Measurements from ENCODE around the gene PPP2R3B.
"Not testable (repeated sequence)": the region's sequence is repeated elsewhere in the genome, so short reads cannot be mapped to it uniquely, and the experiment has no call there.

PPP2R3B gene

GRCh38 chrX:353566-354535 lies 32.9 kb downstream of the PPP2R3B start:
- H3K4me1 ChIP-seq (ENCODE audit: control insufficient read depth, insufficient read depth, low read length), result no peaks in the 10 kb centered on the region
- no peaks in the 10 kb centered on the region for H3K27me3 ChIP-seq (ENCODE audit: control insufficient read depth, insufficient read depth, low read length)
- no peak overlapping the region for H3K4me3 ChIP-seq (ENCODE audit: low read length)
- H3K36me3 ChIP-seq (ENCODE audit: control insufficient read depth, insufficient read depth, low read length), result no peaks in the 10 kb centered on the region
- H3K9me3 ChIP-seq (ENCODE audit: control insufficient read depth, low read length), result no peaks in the 10 kb centered on the region
- H3K9ac ChIP-seq (ENCODE audit: low read length), result no peak overlapping the region

- Histone ChIP-seq H3K9ac (ENCODE audit: low read length) (no peak overlapping the region), H3K36me3 (ENCODE audit: control insufficient read depth, insufficient read depth, low read length) (no peaks in the 10 kb centered on the region), H3K4me3 (ENCODE audit: low read length) (no peak overlapping the region), H3K4me1 (ENCODE audit: control insufficient read depth, insufficient read depth, low read length) (no peaks in the 10 kb centered on the region), H3K9me3 (ENCODE audit: control insufficient read depth, low read length) (no peaks in the 10 kb centered on the region), H3K27me3 (ENCODE audit: control insufficient read depth, insufficient read depth, low read length) (no peaks in the 10 kb centered on the region)
These were observed 34.0 kb downstream of the PPP2R3B start for GRCh38 chrX:352582-353314.

- no peaks in the 10 kb centered on the region for H3K27me3 ChIP-seq (ENCODE audit: control insufficient read depth, insufficient read depth, low read length)
- H3K9ac ChIP-seq (ENCODE audit: low read length), result no peak overlapping the region
- H3K36me3 ChIP-seq (ENCODE audit: control insufficient read depth, insufficient read depth, low read length), result no peaks in the 10 kb centered on the region
- H3K4me3 ChIP-seq (ENCODE audit: low read length), result no peak overlapping the region
- no peaks in the 10 kb centered on the region for H3K9me3 ChIP-seq (ENCODE audit: control insufficient read depth, low read length)
- H3K4me1 ChIP-seq (ENCODE audit: control insufficient read depth, insufficient read depth, low read length), result no peaks in the 10 kb centered on the region
These were observed 34.5 kb downstream of the PPP2R3B start for GRCh38 chrX:352181-352580.

- no peaks in the 10 kb centered on the region for H3K27me3 ChIP-seq (ENCODE audit: control insufficient read depth, insufficient read depth, low read length)
- no peak overlapping the region for H3K9ac ChIP-seq (ENCODE audit: low read length)
- H3K4me1 ChIP-seq (ENCODE audit: control insufficient read depth, insufficient read depth, low read length), result no peaks in the 10 kb centered on the region
- H3K9me3 ChIP-seq (ENCODE audit: control insufficient read depth, low read length), result no peaks in the 10 kb centered on the region
- no peaks in the 10 kb centered on the region for H3K36me3 ChIP-seq (ENCODE audit: control insufficient read depth, insufficient read depth, low read length)
- H3K4me3 ChIP-seq (ENCODE audit: low read length), result no peak overlapping the region
These were observed 35.0 kb downstream of the PPP2R3B start for GRCh38 chrX:351736-352135.

GRCh38 chrX:351324-351641 lies 35.4 kb downstream of the PPP2R3B start:
- not testable (repeated sequence) for H3K9me3 ChIP-seq (ENCODE audit: control insufficient read depth, low read length); H3K9ac ChIP-seq (ENCODE audit: low read length); H3K27me3 ChIP-seq (ENCODE audit: control insufficient read depth, insufficient read depth, low read length)

GRCh38 chrX:350534-351323 lies 36.0 kb downstream of the PPP2R3B start:
- Histone ChIP-seq H3K9ac (ENCODE audit: low read length) (no peak overlapping the region), H3K27me3 (ENCODE audit: control insufficient read depth, insufficient read depth, low read length) (no peaks in the 10 kb centered on the region), H3K4me1 (ENCODE audit: control insufficient read depth, insufficient read depth, low read length) (no peaks in the 10 kb centered on the region), H3K36me3 (ENCODE audit: control insufficient read depth, insufficient read depth, low read length) (no peaks in the 10 kb centered on the region), H3K9me3 (ENCODE audit: control insufficient read depth, low read length) (no peaks in the 10 kb centered on the region), H3K4me3 (ENCODE audit: low read length) (no peak overlapping the region)

More at GRCh38 chrX:351324-351641, 35.4 kb downstream of the PPP2R3B start:
- H3K4me3 ChIP-seq (ENCODE audit: low read length); H3K36me3 ChIP-seq (ENCODE audit: control insufficient read depth, insufficient read depth, low read length); H3K4me1 ChIP-seq (ENCODE audit: control insufficient read depth, insufficient read depth, low read length): not testable (repeated sequence)

- Histone ChIP-seq H3K36me3 (ENCODE audit: control insufficient read depth, insufficient read depth, low read length) (no peaks in the 10 kb centered on the region), H3K9ac (ENCODE audit: low read length) (no peak overlapping the region), H3K9me3 (ENCODE audit: control insufficient read depth, low read length) (no peaks in the 10 kb centered on the region), H3K4me1 (ENCODE audit: control insufficient read depth, insufficient read depth, low read length) (no peaks in the 10 kb centered on the region), H3K27me3 (ENCODE audit: control insufficient read depth, insufficient read depth, low read length) (no peaks in the 10 kb centered on the region), H3K4me3 (ENCODE audit: low read length) (no peak overlapping the region)
These were observed 36.6 kb downstream of the PPP2R3B start for GRCh38 chrX:350148-350533.

- Histone ChIP-seq H3K9me3 (ENCODE audit: control insufficient read depth, low read length) (no peaks in the 10 kb centered on the region), H3K9ac (ENCODE audit: low read length) (no peak overlapping the region), H3K4me3 (ENCODE audit: low read length) (no peak overlapping the region), H3K4me1 (ENCODE audit: control insufficient read depth, insufficient read depth, low read length) (no peaks in the 10 kb centered on the region), H3K36me3 (ENCODE audit: control insufficient read depth, insufficient read depth, low read length) (no peaks in the 10 kb centered on the region), H3K27me3 (ENCODE audit: control insufficient read depth, insufficient read depth, low read length) (no peaks in the 10 kb centered on the region)
These were observed 37.0 kb downstream of the PPP2R3B start for GRCh38 chrX:349702-350101.

GRCh38 chrX:349196-349595 lies 37.5 kb downstream of the PPP2R3B start:
- no peaks in the 10 kb centered on the region for H3K9me3 ChIP-seq (ENCODE audit: control insufficient read depth, low read length)
- no peak overlapping the region for H3K4me3 ChIP-seq (ENCODE audit: low read length)
- H3K27me3 ChIP-seq (ENCODE audit: control insufficient read depth, insufficient read depth, low read length), result no peaks in the 10 kb centered on the region
- no peaks in the 10 kb centered on the region for H3K4me1 ChIP-seq (ENCODE audit: control insufficient read depth, insufficient read depth, low read length)
- H3K9ac ChIP-seq (ENCODE audit: low read length), result no peak overlapping the region
- no peaks in the 10 kb centered on the region for H3K36me3 ChIP-seq (ENCODE audit: control insufficient read depth, insufficient read depth, low read length)

- Histone ChIP-seq H3K4me3 (ENCODE audit: low read length) (no peak overlapping the region), H3K27me3 (ENCODE audit: control insufficient read depth, insufficient read depth, low read length) (no peaks in the 10 kb centered on the region), H3K36me3 (ENCODE audit: control insufficient read depth, insufficient read depth, low read length) (no peaks in the 10 kb centered on the region), H3K9me3 (ENCODE audit: control insufficient read depth, low read length) (no peaks in the 10 kb centered on the region), H3K4me1 (ENCODE audit: control insufficient read depth, insufficient read depth, low read length) (no peaks in the 10 kb centered on the region), H3K9ac (ENCODE audit: low read length) (no peak overlapping the region)
These were observed 38.1 kb downstream of the PPP2R3B start for GRCh38 chrX:348461-349117.

- no peak overlapping the region for H3K9ac ChIP-seq (ENCODE audit: low read length)
- no peaks in the 10 kb centered on the region for H3K36me3 ChIP-seq (ENCODE audit: control insufficient read depth, insufficient read depth, low read length)
- no peaks in the 10 kb centered on the region for H3K4me1 ChIP-seq (ENCODE audit: control insufficient read depth, insufficient read depth, low read length)
- H3K4me3 ChIP-seq (ENCODE audit: low read length), result no peak overlapping the region
- H3K9me3 ChIP-seq (ENCODE audit: control insufficient read depth, low read length), result no peaks in the 10 kb centered on the region
- H3K27me3 ChIP-seq (ENCODE audit: control insufficient read depth, insufficient read depth, low read length), result no peaks in the 10 kb centered on the region
These were observed 39.2 kb downstream of the PPP2R3B start for GRCh38 chrX:347351-348117.
